Activated T-cell treated with anti-CD3 and anti-CD28 coated beads, Interleukin-2, amount 50 U/mL, for 48 hours (primary cell): Measurements from ENCODE around the gene PI4KB.
A peak's percentile ranks its signal among the peaks of the same experiment; 100 is the strongest.

ENCODE experiments used
- DNase-seq, 2 experiments: peaks; one replicate each; pipeline ENCODE4 v3.0.0-alpha.2; 2020

PI4KB gene

DNA sequence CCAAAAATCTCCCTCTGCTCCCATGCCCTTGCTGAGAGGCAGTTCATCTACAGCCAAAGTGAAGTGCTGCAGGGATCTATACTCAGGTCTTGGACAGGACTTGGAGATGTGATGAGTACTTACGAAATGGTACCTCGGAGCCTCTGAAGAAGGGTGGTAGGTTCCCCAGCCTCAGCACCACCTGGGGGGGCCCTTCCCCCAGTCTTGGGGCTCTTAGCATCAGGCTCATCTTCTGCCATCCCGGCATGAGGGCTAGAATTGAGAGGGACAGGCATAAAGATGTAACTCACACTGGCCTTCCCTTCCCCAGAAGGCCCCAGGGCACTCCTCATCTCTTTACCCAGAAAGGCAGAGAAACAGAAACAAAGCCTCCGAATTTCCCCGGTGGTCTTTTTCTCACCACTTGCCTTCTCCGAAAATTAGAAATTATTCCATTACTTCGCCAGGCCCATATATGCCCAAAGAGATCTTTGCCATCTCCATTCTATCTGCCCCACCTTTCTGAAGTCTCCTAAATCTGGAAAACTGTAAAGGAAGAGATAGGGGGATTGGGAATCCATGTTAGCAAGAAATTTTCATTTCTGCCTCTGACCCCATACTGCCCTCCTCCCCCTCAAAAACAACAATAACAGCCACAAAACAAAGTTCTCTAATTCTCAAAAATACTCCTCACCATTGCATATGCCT is 19.0 kb upstream of the PI4KB start:
- DNase-seq, result peak; percentile 30 to 39

GRCh38 chr1:151344291-151344690 is 17.1 kb upstream of the PI4KB start:
- no peak for DNase-seq

DNA sequence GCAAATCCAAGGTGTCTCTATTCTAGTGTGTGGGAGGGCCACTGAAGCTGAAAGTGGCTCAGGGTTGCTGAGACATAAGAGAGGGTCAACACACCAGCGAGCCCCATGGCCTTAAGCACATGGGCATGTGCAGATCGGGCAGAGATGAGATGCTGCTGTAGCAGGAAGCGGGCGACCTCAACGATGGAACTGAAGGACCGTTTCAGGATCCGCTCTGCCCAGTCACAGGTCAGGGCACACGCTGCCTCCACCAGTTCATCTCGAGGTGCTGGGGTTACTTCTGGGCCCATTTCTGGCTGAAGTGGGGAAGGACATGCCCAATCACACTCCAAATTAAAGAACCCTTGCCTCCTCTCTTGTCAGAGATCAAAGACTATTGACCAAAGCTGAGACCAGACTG is 16.4 kb upstream of the PI4KB start:
- no peak for DNase-seq

DNA sequence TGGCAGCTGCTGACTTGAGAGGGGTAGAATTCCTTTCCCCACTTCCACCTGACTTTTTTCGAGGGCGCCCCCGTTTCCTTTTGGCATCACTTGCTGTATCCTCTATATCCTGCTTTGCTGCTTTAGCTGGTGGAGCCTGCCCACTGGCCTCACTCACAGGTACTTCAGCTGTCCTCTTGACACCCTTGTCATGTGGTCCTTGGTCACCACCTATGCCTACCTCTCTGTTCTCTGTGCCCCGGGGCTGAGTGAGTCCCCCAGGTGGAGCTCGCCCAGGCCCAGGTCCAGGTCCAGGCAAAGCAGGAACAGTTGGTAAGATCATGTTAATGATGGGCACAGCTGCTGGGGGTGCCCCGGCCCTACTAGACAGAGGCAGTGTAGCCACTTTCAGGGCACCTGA is 15.4 kb upstream of the PI4KB start:
- DNase-seq, result no peak

GRCh38 chr1:151342021-151342420 is 14.8 kb upstream of the PI4KB start:
- DNase-seq, result no peak

- DNase-seq, result peak; percentile 38 to 44
Observed at GRCh38 chr1:151340870-151341754, 13.9 kb upstream of the PI4KB start.

GRCh38 chr1:151336556-151336955 is 9.3 kb upstream of the PI4KB start:
- DNase-seq, result no peak

- DNase-seq, result no peak
Observed at GRCh38 chr1:151334822-151335221, 7.6 kb upstream of the PI4KB start.

DNA sequence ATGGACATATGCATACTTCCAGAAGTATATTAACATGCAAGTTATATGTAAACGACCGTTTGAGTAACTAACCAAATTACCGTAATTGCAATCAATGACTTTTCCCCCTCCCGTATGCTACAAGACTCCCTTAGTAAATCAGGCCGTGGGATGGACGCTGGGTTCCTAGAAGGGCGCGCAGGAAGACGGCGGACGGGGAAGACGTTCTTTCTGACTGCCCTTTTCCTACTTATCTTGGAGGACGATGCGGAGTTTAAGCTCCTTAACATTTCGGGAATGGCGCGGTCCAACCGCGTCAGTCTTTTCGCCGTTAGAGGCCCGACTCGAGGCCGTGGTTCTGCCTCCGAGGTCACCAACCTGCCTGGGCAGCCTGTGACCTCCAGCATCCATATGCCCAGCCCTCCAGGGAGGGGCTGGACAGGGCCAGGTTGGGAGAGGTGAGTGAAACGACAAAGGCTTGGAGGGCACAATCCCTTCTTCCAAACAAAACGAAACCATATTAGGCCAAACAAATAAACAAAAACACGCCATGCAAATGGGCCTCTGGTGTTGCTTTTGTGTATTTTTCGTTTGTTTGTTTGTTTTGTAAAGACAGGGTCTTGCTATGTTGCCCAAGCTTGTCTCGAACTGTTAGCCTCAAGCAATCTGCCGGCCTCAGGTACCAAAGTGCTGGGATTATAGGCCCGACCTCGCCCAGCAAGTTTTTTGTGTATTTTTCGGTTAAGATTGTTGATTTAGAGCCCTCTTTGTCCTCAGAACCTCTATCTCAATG is 873 bp upstream of the PI4KB start:
- no peak for DNase-seq

GRCh38 chr1:151326619-151327222 is 495 bp downstream of the PI4KB start:
- DNase-seq, result peak; percentile 68 to 75

GRCh38 chr1:151325646-151326429 is 1.4 kb downstream of the PI4KB start:
- no peak for DNase-seq

DNA sequence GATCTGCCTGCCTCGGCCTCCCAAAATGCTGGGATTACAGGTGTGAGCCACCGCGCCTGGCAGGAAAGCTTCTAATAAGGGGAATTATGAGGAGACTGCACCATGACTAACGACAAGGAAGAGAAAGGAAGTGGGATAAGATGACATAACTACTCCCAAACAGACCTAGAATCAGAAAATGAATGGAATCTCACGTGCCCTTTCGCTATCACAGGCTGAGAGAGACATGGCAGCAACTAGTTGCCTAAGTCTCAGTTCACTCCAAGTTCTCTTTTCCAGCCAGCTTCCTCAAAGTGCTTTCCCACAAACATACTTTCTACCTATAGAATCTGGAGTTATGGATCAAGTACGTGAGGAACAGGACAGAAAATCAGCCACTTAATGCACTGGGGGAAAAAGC is 2.0 kb downstream of the PI4KB start:
- no peak for DNase-seq

DNA sequence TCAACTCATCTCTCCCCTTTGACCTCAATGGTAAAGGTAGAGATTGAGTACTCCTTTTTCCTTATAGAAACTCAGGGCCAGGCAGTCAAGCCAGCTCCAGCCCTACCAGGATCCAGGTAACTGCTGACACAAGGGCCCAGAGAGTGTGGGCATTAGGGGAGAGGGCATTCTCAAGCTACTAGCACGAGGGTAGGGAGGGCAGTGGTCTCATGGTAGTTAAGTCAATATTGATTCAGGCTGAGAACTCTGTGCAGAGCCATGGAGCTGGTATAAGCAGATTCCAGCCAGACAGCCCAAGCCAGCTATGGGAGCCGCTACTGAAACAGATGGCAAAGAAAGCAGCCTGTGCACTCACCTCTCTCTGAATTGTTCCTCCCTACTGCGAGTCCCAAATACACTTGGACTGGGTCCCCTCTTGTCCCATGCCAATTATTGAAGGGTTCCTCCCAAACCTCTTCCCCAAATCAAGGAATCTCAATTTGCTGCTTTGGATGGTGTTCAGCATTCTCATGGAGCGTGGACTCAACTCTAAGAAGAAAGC is 2.8 kb downstream of the PI4KB start:
- no peak for DNase-seq

DNA sequence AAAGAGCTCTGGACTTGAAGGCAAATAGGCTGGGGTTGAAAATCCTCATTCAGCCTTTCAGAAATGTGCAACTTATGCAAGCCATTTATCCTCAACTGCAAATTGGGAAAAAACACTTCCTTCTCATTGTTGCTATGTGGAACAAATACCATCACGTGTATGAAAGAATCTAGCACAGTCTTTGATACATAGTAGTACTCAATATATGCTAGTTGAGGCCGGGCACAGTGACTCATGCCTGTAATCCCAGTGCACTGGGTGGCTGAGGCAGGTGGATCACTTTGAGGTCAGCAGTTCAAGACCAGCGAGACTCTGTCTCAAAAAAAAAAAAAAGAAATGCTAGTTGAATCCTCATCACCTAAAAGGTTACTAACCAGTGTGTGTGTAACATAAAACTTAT is 8.2 kb downstream of the PI4KB start:
- no peak for DNase-seq

- DNase-seq, result no peak
Observed at GRCh38 chr1:151315565-151316235, 11.5 kb downstream of the PI4KB start.

DNA sequence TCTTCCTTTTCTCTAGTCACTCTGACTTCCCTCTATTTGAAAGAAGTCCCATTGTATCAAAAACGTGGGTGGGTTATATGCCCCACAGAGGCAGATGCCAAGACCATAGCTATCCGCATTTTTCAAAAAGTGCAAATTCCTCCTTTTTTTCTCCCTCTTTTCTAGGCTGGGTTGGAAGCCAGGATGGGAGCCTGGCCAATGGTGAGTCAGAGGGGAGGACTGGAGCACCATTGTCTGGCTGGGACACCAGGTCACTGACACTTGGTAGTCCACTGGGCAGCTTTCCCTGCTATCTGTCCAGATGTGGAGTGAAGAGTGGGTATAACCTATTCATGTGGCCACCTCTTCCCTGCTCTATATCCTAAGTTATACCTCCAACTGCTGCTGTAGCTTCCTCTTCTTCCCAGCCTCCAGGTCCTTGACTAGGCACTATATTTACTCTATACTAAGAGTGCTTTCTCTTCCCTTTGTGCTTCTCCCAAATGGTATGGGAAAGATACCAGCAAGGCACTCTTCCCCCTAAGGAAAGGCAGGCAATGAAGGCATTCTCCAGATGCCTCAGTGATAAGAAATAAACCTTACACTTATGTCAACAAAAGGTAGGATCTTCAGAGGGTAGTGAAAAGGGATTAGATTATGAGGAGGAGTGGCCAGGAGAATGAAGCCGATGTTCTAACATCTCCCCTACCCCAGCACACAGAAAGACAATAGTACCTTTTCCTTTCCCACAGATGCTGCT is 12.9 kb downstream of the PI4KB start:
- DNase-seq, result no peak

GRCh38 chr1:151313501-151313900 is 13.7 kb downstream of the PI4KB start:
- no peak for DNase-seq

GRCh38 chr1:151312826-151313225 is 14.4 kb downstream of the PI4KB start:
- DNase-seq, result no peak

DNA sequence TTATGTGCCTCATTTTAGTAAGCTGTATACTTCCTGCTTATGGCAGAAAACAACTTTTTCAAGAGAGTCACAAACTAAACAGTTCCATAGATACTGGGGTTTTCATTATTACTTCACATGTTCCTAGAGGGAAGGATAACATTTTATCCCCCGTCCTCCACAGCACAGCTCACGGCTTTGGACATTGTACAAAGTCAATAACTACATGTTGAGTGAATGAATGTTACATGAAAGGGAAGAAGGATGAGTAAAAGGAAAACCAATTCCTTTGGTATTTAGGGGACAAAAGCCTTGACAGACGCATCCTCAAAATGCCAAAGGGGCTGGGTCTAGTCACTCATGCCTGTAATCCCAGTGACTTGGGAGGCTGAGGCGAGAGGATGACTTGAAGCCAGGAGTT is 14.8 kb downstream of the PI4KB start:
- no peak for DNase-seq

DNA sequence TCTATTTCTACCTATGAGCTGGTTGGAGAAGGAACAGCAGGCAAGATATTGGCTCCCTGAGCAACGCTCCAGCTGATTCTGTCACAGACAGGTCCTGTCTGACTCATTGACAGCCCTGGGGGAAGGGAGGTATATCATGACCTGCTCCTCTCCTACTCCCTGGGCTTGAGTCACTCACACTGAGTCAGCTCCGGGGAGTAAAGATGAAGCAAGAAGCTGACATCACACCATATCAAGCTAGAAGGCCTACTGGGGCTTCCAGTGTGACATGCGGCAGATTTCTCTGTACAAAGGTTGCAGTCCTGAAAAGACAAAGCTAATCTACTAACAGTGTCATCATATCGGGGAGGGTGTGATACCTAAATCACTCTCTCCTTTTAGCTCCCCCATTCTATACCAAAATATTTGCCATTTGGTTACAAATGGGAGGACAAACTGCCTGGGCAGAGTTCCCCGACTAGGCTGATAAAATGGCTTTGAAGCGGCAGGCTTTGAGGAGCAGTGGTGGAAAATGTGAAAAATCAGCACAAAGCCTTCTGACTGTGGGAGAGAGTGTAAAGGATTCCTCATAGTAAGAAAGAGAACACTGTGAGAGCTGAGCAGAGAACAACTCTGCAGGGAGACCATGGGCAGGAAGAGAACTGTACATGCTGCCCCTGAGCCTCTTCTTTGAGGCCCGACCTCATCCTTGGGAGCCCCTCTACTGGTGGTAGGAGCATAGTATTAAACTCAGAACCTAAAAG is 15.5 kb downstream of the PI4KB start:
- DNase-seq, result peak; percentile 84 to 87
